Measurements from ENCODE around the gene ATG2A.

ATG2A gene

DNA sequence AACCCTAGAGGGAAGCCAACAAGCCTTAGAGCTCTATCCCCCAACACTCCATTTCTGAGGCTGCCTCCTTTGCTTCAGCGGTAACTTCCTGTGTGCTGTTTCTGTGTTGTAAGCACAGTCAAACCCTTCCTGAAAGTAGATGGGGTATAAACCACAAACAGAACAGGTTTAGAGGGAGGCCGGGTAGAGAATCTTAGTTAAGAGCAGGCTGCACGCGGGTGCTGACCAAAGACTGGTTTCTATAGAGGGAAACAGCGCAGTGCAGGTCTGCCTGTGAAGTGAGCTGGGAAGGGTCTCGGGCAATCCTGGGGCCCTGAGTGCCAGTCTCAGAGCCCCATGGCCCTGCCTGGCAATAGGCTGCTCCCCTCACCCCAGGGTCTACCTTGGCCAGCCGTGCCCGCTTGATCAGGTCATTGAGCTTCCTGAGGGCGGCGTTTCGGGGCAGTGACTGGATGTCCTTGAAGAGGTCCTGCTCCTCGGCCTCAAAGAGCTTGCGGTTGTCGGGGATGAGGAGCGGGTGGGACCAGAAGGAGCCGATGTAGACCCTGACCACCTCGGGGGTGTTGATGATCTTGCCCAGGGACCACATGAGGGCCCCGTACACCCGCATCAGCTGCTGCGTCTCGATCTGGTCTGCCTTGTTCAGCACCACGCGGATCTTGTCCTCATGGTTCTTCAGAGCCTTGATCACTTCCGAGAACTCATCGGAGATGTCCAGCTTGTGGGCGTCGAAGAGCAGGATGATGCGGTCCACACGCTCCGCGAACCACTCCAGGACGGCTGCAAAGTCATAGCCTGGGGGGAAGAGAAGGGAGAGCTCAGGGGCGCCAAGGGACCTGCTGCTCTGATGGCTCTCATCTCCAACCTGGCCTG, 57.2 kb downstream of the ATG2A start:
- no peak for DNase-seq
- TF ChIP-seq GATA1 (IDR thresholded peaks at IDR 0.05; ENCODE audit: low read depth, low read length) (no peak), POLR2A (IDR thresholded peaks at IDR 0.05; ENCODE audit: low read length) (no peak)

DNA sequence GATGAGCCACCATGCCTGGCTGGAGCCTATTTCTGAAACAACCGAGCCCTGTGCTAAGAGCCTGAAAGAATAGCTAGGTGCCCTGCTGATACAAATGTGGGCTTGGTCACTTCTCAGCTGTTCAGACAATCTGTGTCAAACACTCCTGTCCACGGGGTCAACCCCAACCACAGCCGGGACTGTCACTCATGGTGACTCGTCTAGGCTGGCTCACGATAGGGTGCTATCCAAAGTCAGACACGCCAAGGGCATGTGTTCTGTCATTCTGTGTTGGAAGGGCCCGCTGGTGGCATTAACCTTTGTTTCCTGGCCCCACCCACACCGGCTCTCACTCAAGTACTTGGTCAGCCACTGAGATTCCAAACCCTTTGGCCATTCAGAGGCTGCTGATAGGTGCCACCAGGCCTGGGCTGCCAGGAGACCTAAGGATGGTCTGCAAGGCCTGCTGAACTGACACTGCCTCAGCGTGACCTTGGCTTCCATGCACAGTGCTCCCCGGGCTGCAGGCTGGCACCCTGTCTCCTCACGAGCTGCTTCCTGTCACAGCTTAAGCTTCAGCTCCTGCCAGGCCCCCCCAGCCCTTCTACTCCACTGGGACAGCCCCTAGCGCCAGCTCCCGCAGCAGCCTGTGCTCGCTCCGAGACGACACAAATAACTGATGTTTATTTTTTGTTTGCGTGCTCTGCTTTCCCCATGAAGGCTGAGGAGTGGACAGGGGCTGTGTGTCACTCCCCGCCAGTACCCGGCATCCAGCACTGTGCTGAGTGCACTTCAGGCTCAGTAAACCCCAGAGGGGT, 58.3 kb downstream of the ATG2A start:
- TF ChIP-seq GATA1 (IDR thresholded peaks at IDR 0.05; ENCODE audit: low read depth, low read length) = no peak
- TF ChIP-seq POLR2A (IDR thresholded peaks at IDR 0.05; ENCODE audit: low read length) = no peak
- DNase-seq = no peak

DNA sequence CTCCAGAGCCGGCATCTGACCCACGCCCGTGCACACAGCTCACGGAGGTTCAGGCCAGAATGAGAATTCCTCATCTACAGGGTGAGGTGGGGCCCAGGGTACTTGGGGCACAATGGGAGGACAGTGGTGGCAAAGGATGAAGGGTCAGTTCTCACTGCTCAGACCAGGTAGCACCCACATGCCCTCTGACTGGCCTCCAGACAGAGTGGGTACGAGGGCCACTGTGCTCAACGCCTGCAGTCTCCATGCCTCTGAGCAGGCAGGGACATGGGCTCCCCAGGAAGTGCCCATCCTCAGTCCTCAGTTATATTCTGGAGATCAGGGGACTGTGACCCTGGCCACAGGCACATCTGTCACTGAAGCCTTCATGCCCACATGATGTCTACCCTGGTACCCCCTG, 59.5 kb downstream of the ATG2A start:
- DNase-seq = no peak
- TF ChIP-seq POLR2A (IDR thresholded peaks at IDR 0.05; ENCODE audit: low read length) (no peak), GATA1 (IDR thresholded peaks at IDR 0.05; ENCODE audit: low read depth, low read length) (no peak)

DNA sequence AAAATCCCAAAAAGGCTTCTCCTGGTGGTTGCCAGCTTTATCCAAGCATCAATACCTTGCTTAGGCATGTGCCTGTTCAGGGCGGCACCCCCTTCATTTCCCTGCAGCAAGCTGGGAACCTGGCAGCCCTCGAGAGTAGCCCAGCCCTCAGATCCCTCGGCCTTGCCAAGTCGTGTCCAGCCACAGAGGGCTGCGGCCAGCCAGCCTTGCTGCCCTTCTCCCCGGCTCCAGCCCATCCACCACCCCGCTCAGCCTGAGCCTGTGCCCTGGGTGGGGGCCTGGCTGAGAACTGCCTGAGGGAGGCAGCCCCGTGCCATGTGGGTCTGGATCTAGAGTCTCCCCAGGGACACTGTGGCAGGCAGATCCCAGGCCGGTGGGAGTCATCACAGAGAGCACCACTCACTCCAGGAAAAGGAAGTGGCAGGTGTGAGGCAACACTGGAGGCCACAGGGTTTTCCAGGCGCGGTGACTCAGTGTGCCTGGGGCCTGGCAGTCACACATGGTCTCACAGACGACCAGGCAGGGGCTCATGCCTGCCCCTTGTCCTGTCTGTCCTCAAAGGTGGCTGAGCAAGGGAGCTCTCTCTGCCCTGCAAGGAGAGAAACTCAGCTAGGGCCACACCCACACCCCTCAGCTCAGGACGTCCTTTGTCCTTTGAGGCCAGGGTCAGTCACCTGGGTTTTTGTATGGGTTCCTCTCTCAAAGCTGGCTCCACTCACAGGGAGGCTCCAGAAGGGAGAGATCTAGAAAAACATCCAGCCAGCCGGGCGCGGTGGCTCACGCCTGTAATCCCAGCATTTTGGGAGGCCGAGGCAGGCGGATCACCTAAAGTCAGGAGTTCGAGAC, 60.4 kb downstream of the ATG2A start:
- TF ChIP-seq POLR2A (IDR thresholded peaks at IDR 0.05; ENCODE audit: low read length) = no peak
- no peak for TF ChIP-seq GATA1 (IDR thresholded peaks at IDR 0.05; ENCODE audit: low read depth, low read length)
- DNase-seq = peak in 1 of 2 experiments; percentile 43

DNA sequence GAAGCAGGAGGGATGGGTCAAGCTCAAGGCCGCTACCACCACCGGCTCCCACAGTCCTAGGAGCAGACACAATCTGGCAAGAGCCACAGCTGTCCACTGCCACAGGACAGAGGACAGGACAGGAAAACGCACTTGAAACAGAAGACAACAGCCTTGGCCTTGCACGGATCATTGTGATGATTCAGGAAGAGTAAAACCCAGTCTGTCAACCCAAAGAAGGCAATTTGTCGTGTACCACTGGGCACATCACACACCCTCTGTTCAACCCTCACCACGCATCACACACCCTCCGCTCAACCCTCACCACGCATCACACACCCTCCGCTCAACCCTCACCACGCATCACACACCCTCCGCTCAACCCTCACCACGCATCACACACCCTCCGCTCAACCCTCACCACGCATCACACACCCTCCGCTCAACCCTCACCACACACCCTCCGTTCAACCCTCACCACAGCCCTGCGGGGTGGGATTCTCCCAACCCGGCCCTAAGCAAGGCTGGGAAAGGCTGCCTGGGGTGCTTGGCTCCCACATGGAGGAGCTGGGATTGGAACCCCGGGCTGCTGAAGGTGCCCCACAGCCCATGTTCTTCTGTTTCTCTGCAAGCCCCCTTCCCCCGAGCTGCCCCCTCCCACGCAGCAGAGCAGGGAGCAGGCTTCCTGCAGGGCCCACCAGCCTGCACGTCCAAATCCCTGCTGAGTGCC, 61.3 kb downstream of the ATG2A start:
- no peak for DNase-seq
- TF ChIP-seq POLR2A (IDR thresholded peaks at IDR 0.05; ENCODE audit: low read length) (no peak), GATA1 (IDR thresholded peaks at IDR 0.05; ENCODE audit: low read depth, low read length) (no peak)

DNA sequence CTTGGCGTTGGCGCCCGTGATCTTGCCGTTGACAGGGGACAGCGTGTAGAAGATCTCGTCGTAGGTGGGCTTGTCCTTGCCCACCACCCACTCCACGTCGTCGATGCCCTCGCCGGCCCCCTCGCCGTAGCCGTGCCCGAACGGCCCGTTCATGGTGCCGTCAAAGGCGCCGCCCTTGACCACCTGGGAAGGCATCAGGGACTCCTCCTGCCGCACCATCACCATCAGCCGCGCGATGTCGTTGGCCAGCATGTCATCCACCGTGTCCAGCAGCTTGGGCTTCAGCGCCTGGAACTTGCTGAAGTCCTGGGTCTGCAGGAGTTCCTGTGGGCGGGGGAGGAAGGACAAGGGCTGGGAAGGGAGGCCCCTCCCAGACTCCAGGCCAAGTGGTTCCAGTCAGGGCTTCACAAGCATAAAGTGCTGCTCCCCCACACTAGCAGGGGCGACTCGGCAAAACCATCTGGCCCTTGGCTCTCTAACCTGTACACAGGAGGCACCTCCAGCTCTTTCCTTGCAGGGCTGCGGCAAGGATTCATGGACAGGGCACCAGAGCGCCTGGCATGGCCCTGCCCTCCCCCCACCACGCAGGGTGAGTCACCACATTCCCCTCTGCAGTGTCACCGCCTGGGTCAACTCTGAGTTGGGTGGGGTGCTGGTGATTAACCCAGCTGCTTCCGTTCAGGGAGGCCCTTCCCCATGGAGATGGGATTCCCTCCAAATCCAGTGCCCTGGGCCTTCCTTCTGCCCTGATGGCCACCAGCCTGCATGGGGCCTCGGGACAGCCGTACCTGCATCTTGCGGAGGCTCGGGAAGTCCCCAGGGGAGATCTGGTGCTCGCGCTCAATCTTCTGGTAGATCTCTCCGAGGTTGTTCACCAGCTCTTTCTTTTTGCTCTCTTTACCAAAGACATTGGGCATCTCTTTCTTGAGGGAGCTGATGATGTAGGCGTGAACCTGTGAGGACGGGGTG, 62.2 kb downstream of the ATG2A start:
- DNase-seq = peak; percentile 69 to 89
- TF ChIP-seq POLR2A (IDR thresholded peaks at IDR 0.05; ENCODE audit: low read length) = no peak
- no peak for TF ChIP-seq GATA1 (IDR thresholded peaks at IDR 0.05; ENCODE audit: low read depth, low read length)

DNA sequence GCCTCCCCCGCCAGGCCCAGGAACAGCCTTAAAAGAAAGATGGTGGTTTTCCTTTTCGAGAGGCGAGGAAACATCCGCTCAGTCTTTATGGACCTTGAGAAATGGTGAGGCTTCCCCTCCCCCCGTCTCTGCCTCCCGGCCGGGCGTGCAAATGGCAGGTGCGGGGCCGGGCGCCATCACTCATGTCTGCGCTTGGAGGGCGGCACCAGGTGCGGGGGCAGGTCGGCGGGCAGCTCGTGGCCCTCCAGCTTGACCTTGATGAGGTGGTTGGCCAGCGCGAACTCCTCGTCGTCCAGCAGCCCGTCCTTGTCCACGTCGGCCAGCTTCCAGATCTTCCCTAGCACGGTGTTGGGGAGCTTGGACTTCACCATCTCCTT, 62.9 kb downstream of the ATG2A start:
- no peak for DNase-seq
- TF ChIP-seq GATA1 (IDR thresholded peaks at IDR 0.05; ENCODE audit: low read depth, low read length) (no peak), POLR2A (IDR thresholded peaks at IDR 0.05; ENCODE audit: low read length) (no peak)

DNA sequence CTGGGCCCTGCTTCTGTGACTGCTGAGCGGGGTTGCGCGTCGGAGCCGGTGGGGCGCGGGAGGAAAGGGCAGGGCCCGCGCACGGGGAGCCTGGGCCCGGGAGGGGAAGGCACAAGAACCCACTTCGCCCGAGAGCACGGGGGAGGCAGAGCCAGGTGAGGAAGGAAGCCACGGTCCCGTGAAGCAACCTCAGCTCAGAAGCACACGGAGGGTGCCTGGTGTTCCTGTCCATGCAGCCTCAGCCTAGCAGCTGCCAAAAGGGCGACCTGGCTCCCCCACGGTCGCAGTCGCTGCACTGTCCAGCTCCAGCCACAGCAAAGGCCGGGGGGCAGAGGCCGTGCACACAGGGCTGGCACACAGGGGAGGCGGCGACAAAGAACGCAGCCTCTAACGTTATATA, 63.3 kb downstream of the ATG2A start:
- TF ChIP-seq POLR2A (IDR thresholded peaks at IDR 0.05; ENCODE audit: low read length) (no peak), GATA1 (IDR thresholded peaks at IDR 0.05; ENCODE audit: low read depth, low read length) (no peak)
- no peak for DNase-seq

DNA sequence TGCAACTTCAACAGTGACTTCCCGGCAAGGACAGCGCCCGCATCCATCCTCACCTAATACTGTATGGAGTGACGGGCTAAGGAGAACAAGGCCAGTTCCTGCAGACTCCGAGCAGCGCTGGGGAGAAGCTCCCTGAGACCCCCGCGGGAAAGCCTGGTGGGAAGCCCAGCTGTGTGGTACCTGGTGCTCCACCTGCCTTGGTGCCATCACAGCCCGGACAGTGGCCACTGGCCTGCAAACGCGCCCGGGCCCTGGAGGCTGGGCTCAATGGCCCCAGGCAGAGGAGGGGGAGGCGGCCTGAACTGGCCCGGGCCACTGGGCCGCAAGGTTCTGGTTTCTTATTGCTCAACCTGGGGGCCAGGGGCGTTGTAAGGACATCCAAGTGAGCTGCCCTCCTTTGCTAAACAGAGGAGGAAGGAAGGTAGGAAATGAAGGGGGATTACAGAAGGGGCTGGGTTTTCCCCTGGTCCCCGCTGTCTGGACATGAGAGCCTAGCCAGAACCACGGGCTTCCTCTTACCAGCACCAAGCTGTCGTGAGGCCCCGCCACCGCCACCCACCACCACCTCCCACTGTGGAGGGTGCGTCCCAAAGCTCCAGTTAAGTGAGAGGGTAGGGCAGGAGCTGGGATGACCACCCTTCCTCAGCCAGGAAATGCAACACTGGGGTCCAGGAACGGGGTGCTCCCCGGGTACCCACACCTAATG, 64.1 kb downstream of the ATG2A start:
- no peak for DNase-seq
- no peak for TF ChIP-seq GATA1 (IDR thresholded peaks at IDR 0.05; ENCODE audit: low read depth, low read length)
- no peak for TF ChIP-seq POLR2A (IDR thresholded peaks at IDR 0.05; ENCODE audit: low read length)

DNA sequence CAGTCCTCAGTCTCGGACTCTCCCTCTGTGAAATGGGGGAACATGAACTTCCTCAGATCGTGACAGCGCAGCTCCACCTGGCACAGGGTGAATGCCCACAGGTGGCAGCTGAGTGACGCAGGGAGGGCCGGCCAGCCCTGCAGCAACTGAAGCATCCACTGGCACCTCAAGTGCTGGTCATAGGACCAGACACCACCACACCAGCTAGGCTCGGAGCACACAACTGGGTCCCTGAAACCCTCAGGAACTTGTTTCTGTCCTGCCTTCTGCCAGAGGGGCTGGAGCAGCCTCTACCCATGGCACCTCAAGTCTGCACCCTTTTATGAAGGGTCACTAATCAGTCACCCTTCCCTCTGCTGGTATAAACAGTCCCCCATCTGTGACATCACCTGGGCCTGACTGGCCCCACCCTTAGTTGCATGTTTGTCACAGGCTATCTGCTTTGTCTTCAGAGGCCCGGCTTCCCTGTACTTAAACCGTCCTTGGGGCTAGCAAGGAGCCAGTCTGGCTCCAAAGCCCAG, 65.1 kb downstream of the ATG2A start:
- TF ChIP-seq GATA1 (IDR thresholded peaks at IDR 0.05; ENCODE audit: low read depth, low read length) (no peak), POLR2A (IDR thresholded peaks at IDR 0.05; ENCODE audit: low read length) (no peak)
- DNase-seq = peak; percentile 78 to 81

DNA sequence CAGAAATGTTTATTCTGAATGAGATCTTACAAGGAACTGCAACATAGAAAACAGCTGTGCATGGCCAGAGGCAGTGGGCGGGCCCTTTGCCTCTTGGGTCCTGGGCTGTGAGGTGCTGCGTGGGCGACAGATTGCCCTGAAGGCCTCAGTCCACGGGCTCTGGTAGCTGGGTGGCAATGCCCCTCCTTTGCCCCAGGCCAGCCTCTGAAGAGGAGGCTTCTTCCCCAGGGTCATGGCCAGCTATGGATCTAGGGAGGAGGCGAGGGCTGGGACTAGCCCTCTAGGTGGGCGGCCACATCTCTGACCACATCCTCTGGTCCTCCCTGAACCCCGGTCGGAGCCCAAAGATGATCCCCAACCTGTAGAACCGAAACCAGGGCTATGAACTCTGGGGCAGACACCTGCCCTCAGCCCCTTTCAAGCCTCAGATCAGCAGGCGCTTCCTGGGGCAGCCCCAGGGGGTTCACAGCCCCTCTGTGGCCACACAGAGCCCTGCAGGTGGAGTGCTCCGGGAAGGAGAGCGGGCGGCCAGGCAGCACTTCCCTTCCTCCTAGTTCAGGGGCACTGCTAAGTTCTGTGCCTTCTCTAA, 65.9 kb downstream of the ATG2A start:
- peak in 1 of 2 experiments; percentile 43 for DNase-seq
- no peak for TF ChIP-seq GATA1 (IDR thresholded peaks at IDR 0.05; ENCODE audit: low read depth, low read length)
- TF ChIP-seq POLR2A (IDR thresholded peaks at IDR 0.05; ENCODE audit: low read length) = no peak

Measured in erythroblast (primary cell).